ENCODE measurements around the gene GABRB3. TPM values are rescaled to one million over a fixed set of nuclear protein-coding genes. Genes with fewer than 3 reads are reported as not detected.

The GABRB3 gene
- total RNA-seq, 1 donor from 2014 or later, result 8.8 TPM

GRCh38 chr15:26521130-26521529 is 251.7 kb downstream of the GABRB3 start:
- no peak overlapping the region for H3K27ac Mint-ChIP-seq
- Histone ChIP-seq H3K4me3 (no peak overlapping the region), H3K4me2 (no peak overlapping the region), H2AFZ (replicated peaks) (no peak overlapping the region), H3K9me3 (ENCODE audit: low read depth) (no peaks in the 10 kb centered on the region), H3K4me1 (no peaks in the 10 kb centered on the region), H3K9ac (no peak overlapping the region), H3F3A (ENCODE audit: low read depth) (no peaks in the 10 kb centered on the region), H3K27me3 (no peaks in the 10 kb centered on the region), H3K36me3 (no peaks in the 10 kb centered on the region), H3K27ac (no peak overlapping the region), H3K79me2 (ENCODE audit: low read depth) (no peaks in the 10 kb centered on the region), H4K20me1 (ENCODE audit: low read depth) (no peaks in the 10 kb centered on the region)
- no peaks in the 10 kb centered on the region for H3K36me3 Mint-ChIP-seq
- no peak overlapping the region for H3K4me3 Mint-ChIP-seq
- no peaks in the 10 kb centered on the region for H3K27me3 Mint-ChIP-seq (ENCODE audit: insufficient read depth, low read depth)
- DNase-seq (ENCODE audit: low spot score), result no peak
- TF ChIP-seq EZH2 (IDR thresholded peaks at IDR 0.05), result no peak
- no peak for TF ChIP-seq CTCF (IDR thresholded peaks at IDR 0.05)
- TF ChIP-seq EZH2phosphoT487 (IDR thresholded peaks at IDR 0.05), result no peak
- H3K4me1 Mint-ChIP-seq, result peaks cover 2% of the 10 kb centered on the region
- H3K9me3 Mint-ChIP-seq, result peaks cover 2% of the 10 kb centered on the region

GRCh38 chr15:26518885-26519284 is 254.0 kb downstream of the GABRB3 start:
- H3K9me3 Mint-ChIP-seq, result no peaks in the 10 kb centered on the region
- Histone ChIP-seq H3F3A (ENCODE audit: low read depth) (no peaks in the 10 kb centered on the region), H3K79me2 (ENCODE audit: low read depth) (no peaks in the 10 kb centered on the region), H2AFZ (replicated peaks) (no peak overlapping the region), H3K4me3 (no peak overlapping the region), H3K27me3 (no peaks in the 10 kb centered on the region), H3K9me3 (ENCODE audit: low read depth) (no peaks in the 10 kb centered on the region), H3K36me3 (no peaks in the 10 kb centered on the region), H3K27ac (no peak overlapping the region), H3K9ac (no peak overlapping the region), H4K20me1 (ENCODE audit: low read depth) (no peaks in the 10 kb centered on the region), H3K4me2 (no peak overlapping the region), H3K4me1 (no peaks in the 10 kb centered on the region)
- H3K27me3 Mint-ChIP-seq (ENCODE audit: insufficient read depth, low read depth), result peaks cover 2% of the 10 kb centered on the region
- H3K4me1 Mint-ChIP-seq, result peaks cover 2% of the 10 kb centered on the region
- TF ChIP-seq EZH2phosphoT487 (IDR thresholded peaks at IDR 0.05) (no peak), CTCF (IDR thresholded peaks at IDR 0.05) (no peak), EZH2 (IDR thresholded peaks at IDR 0.05) (no peak)
- no peak for DNase-seq (ENCODE audit: low spot score)
- no peak overlapping the region for H3K27ac Mint-ChIP-seq
- H3K4me3 Mint-ChIP-seq, result no peak overlapping the region
- H3K36me3 Mint-ChIP-seq, result no peaks in the 10 kb centered on the region

- Mint-ChIP-seq H3K36me3 (no peaks in the 10 kb centered on the region), H3K27me3 (ENCODE audit: insufficient read depth, low read depth) (peaks cover 2% of the 10 kb centered on the region), H3K4me3 (no peak overlapping the region), H3K4me1 (peaks cover 2% of the 10 kb centered on the region), H3K27ac (no peak overlapping the region), H3K9me3 (peaks cover 4% of the 10 kb centered on the region)
- Histone ChIP-seq H3K36me3 (no peaks in the 10 kb centered on the region), H2AFZ (replicated peaks) (no peak overlapping the region), H3K27me3 (no peaks in the 10 kb centered on the region), H3K9me3 (ENCODE audit: low read depth) (no peaks in the 10 kb centered on the region), H3F3A (ENCODE audit: low read depth) (no peaks in the 10 kb centered on the region), H3K9ac (no peak overlapping the region), H3K79me2 (ENCODE audit: low read depth) (no peaks in the 10 kb centered on the region), H4K20me1 (ENCODE audit: low read depth) (no peaks in the 10 kb centered on the region), H3K4me3 (no peak overlapping the region), H3K27ac (no peak overlapping the region), H3K4me1 (no peaks in the 10 kb centered on the region), H3K4me2 (no peak overlapping the region)
- no peak for DNase-seq (ENCODE audit: low spot score)
- TF ChIP-seq EZH2phosphoT487 (IDR thresholded peaks at IDR 0.05) (no peak), EZH2 (IDR thresholded peaks at IDR 0.05) (no peak), CTCF (IDR thresholded peaks at IDR 0.05) (no peak)
Observed at GRCh38 chr15:26516102-26516980, 256.5 kb downstream of the GABRB3 start.

Measured in neural progenitor cell (in vitro differentiated cells).